NCI-H1436 treated with DMSO at 0.1 percent for 48 hours (cell line): ENCODE data around the gene TET3.

Experiments used
- DNase-seq: peaks from one replicate; lab custom pipeline; 2025; lab: John Stamatoyannopoulos, UW

Gene TET3

DNA sequence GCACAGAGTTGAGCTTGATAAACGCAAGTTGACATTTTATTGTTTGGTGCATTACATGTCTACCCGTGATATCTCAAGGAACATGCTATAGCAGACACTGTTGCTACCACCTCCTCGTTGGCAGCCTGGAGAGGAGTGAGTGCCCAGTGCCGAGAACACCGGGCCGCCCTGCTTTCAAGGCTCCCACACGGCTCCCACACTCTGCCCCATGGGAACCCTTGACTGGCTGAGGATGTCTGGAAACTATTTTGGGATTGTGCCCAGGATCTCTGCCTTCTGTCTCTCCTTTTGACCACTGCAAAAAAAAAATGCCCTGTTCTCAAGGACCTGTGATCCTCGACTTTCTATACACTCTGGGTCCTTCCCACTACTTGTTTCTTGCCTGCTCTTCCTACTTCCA, 21.1 kb downstream of the TET3 start:
- DNase-seq = no peak

DNA sequence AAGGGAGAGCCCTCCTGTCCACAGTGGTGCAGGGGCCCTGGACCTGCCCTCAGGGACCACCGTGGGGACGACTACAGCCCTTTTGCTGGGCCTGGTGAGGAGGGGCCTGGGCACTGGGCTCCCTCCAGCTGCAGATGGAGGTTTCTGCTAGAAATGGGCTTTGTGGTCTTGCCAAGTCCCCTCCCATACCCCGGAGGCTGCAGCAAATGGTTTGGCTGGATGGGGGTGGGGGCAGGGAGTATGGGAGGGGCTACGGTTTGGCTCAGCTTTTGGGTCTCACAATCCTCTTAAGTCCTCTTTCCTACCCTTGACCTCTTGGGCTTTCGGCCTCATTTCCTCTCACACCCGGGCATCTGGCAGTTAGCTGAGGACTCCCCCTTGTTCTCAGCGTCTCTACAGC, 21.7 kb downstream of the TET3 start:
- DNase-seq = no peak

DNA sequence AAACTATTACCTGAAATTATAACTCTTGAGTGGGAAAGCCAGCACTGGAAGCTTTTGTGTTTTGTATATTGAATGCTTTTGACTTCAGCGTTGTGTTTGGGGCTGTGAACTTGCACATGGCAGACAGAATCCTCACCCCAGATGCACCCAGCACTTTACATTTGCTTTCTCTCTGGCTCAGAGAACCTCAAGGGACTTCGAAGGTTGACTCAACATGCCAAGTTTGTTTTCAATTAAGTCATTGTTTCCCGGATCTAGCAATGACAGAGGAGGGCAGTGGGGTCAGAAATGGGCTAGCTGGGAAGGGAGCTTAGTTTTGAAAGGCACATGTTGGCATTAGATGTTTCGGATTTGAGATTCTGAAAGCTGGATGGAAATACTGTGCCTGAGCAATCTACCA, 22.4 kb downstream of the TET3 start:
- DNase-seq = no peak

DNA sequence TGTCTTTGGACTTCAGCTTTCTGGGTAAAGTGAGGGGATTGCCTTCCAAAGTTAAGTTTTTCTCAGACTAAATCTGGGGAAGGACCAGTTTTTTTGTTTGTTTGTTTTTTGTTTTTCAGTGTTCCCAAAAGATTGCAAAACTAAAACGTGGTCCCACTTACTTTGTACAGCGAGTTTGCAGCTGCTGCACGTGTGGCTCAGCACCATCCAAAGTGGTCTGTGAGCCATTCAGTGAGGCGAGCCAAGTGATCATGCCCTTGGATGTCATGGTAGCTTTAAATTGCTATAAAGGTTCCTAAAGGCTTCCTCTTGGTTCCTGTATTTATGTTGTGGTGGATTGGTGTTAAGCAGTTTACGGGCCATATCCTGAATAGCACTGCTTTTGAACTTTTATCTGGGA, 23.0 kb downstream of the TET3 start:
- no peak for DNase-seq

DNA sequence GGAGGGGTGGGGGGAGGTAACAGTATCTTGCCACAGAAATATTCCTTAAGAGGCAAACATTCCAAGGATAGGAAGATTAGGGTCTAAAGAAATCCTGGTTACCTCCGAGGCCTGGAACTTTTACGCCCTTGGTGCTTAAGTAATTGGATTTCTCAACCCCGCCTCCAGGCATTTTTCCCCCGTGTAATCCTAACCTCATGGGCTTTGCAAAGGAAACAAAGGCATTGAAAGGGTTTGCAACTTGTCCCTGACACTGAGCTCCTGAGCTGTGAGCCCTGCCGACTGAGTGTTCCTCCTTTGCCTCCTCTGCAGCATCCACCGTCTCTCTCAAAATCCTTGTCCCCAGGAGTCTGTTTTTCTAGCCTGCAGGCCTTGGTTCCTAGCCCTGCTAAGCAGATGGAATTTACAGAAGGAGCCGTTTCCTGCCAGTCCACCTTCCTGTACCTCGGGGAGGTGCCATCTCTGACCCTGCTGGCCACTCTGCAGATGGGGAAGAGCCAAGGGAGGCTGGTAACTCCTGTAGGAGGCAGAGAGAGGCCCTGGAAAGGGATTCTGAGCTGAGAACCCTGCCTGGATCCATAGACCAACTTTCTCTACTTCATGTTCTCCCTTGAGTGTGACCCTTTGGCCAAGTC, 24.2 kb downstream of the TET3 start:
- DNase-seq = no peak

DNA sequence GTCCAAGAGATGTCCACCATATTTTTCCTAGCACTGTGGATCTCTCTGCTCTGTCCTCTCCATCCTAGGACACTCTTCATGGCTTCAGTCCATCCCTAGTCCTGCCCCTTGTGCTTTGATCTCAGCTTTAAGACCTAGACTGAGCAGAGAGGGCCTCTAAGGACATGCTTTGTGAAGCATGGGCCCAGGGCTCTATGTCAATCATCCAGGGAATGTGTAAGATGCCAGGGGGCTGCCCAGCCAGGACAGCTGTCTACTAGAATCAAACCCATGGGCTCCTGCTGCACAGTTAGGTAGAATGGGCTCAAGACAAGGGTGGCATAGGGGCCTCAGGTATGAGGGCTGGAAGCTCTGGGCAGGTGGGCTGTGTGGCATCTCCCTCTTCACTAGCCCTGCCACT, 24.9 kb downstream of the TET3 start:
- DNase-seq = no peak

DNA sequence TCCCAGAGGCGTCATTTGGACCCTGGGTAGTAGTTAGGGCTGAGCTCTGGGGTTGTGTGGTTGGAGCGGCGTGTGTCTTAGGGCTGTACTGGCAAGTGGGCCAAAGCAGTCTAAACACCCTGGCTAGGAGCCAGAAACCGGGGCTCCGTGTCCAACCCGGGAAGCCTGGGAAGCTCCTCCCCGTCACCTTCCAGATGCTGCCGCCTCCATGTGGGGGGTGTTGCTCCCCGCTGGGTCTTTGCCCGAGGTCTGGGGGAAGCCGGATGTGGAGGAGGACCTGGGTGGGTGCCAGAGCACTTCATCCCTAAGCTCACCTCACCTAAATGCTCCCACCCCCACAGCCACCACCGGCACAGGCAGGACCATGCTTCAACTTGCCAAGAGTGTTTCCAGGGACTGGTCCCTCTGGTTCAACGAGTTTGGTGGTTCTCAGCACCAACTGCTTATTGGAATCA, 25.4 kb downstream of the TET3 start:
- no peak for DNase-seq

DNA sequence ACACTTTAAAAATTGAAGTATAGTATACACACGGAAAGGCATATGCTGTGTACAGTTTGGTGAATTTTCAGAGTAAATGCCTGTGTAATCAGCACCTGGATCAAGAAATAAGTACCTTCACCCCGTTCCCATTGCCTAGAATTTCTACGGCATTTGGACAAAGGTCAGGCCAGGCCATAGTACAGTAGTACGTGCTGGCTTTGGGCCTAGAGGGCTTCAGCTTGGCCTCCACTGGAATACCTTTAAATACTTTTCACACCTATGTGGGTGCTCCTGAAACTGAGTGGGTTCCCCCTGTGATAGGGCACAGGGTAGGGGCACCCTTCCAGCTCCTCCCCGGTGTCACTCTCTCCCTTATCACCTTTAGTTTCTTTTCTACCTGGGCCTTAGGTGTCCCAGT, 26.5 kb downstream of the TET3 start:
- no peak for DNase-seq

DNA sequence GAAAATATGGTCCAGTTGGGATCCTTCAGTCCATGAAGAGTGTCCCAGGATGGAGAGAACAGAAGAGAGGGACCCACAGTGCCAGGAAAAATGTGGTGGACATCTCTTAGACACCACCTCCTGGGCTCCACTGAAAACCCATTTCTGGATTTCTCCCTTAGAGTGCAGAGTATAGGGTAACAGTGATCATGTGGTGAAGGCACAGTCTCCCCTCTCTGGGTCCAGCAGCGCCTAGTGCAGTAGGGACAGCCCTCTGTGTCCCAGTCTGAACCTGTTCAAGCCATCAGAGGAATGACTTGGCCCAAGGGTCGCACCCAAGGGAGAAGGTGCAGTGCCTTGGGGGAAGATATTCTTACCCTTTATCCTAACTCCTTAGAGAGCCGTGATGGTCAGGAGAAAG, 30.1 kb downstream of the TET3 start:
- DNase-seq = no peak

DNA sequence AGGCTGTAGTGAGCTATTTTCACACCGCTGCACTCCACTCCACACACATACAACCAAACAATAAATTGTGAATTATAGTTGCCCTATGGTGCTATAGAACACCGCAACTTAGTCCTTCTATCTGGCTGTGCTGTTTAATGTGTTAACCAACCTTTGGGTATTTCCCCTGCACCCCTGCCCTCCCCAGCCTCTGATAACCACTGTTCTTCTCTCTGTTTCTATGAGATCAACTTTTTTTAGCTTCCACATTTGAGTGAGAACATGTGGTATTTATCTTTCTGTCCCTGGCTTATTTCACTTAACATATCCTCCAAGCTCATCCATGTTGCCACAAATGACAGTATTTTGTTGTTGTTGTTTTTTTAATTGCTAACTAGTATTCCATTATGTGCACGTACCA, 32.5 kb downstream of the TET3 start:
- no peak for DNase-seq

DNA sequence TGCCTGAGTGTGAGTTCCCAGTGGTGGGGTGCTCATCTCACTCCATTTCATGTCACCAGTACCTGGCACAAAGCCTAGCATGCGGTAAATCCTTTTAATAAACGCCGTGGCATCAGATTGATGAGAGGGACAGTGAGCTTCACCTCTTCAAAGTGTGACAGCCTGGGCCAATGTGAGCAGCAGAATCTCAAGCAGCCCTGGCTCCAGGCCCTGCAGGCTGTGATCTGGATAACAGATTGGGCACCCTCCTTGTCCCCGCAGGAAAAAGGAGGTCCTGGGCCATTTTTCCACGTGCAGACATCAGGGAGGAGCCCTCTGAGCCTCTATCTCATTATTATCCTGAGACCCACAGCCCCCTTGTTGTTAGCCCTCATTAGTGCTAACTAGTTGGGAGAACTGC, 34.8 kb downstream of the TET3 start:
- DNase-seq = no peak

DNA sequence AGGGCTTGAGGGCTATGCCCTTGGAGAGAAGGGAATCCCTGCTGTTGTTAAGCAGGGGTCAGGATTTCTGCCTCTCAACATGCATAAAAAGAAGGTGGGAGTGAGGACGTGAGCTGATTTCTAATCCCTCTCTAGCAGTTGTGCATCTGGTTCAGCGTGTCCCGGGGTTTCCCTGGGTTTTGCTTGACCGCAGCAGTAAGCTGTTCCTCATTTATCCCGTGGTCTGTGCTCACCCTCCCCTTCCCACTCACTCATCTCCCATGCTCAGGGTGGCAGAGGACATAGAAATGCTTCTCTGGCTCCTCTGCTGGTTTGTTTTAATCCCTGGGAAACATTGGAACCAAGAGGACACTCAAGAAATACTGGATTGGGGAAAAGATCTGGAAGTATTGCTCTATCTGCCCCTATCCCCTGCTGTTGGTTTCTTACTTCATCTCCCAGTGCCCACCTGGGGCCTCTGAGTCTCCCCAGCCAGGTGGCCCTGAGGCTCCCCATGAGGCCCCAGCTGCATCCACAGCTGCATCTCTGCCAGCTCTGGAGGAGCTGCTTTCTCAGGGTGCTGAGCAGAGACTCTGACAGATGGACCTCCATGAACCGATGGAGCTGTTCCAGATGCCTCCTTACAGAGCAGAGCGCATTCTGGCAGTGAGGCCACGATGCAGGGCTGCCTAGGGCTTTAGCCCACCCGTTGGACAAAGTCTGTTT, 36.1 kb downstream of the TET3 start:
- no peak for DNase-seq

DNA sequence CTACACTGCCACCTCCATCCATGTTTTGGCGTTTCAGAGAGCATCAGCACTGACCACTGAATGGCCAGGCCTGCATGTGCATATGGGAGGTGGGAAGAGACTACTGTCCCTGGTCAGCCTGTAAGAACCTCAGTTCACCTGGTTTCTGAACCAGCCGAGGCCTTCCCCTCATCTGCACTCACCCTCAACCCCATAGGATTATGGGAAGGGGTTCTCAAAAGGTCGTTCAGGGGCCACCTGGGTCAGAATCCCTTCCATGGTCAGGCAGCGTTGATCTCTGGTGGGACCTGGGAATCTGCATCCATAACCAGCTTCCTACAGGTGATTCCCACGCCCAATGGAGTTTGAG, 36.7 kb downstream of the TET3 start:
- DNase-seq = no peak

DNA sequence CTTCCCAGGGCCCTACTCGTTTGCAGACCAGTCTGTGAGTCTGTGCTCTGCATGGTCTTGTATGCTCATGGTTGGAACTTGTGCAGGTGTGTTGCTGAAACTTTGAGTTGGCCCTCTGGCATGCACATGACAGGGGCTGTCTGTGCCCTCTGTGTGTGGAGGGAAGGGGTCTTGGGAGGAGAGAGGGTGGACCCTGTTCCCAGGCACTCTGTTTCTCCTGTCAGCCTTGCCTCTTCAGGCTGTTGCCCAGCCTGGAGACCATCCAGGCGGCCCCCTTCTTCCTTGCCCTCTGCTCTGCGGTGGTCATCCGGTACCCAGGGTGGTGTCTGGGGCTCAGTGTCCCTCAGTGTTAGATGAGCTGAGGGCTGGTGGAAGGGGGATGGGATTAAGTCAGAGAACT, 39.5 kb downstream of the TET3 start:
- no peak for DNase-seq

DNA sequence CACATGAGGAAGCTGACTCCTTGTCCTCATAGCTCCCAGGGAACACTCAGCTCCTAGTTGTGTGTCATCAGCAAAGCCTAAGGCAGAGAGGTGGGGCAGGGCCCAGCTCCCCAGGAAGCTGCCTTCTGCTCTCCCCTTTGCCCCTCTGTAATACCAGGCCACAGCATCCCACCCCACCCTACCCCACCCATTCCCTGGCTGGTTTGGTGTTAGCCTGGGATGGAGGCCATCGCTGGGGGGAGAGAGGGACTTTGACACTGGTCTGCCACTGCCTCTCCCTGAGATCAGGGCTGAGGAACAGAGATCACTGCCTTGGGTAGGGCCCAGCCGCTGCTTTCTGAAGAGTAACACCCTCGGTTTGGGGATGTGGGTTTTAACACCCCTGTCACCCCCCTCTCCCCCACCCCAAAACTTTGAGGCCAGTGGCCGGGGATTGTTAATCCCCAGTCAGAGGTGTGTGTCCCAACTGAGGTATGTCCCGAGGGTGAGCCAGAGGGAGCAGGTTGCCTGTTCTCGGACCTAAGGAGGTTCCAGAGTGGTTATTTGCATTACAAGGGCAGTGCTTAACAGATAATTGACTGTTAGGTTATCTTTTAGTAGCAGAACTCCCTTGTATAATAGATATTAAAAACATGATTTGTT, 41.4 kb downstream of the TET3 start:
- no peak for DNase-seq

DNA sequence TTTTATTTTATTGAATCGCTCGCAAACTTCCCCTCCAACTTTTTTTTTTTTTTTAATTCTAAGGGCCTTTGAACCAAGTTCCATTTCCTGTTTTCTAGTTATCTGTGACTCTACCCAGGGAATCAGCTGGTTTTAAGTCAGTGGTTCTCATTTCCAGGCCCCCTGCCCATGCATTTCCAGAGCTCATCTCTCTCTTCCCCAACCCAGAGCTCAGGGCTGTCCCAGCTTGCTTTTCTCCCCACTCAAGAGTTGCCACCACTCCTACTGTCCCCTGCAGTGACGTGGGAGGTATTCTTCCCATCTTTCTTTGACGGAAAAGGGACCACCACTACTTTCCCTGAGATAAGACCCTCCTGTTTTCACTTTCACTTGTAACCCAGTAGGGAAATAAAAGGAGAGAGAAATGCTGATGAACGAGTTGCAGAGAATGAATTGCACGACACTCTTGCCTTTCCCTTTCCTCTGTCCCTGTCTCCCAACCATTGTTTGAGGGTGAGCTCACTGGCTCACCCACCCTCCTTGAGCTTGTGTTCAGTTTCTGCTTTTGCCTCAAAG, 42.1 kb downstream of the TET3 start:
- DNase-seq = no peak

DNA sequence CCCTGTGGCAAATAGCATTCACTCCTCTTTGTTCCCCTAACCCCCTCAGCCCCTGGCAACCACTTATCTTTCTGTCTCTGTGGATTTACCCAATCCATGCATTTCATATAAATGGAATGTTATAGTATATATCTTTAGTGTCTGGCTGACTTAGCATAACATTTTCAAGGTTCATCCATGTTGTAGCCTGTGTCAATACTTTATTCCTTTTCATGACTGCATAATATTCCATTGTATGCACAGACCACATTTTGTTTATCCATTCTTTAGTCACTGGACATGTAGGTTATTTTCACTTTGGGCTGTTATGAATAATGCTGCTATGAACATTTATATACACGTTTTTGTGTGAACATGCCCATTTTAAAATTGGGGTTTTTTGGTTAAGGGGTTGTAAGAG, 42.8 kb downstream of the TET3 start:
- DNase-seq = no peak

DNA sequence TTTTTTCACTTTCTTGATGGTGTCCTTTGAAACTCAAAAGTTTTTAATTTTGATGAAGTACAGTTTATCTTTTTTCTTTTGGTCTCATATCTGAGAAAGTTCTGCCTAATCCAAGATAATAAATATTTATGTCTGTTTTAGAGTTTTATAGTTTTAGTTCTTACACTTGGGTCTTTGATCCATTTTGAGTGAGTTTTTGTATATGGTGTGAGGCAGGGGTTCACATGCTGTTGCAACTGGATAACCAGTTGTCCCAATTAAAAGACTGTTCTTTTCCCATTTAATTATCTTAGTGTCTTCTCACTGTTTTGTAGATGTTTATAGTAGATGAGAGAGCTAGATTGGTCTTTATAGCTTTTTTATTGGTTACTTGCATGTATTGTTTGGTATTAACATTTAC, 43.6 kb downstream of the TET3 start:
- no peak for DNase-seq

DNA sequence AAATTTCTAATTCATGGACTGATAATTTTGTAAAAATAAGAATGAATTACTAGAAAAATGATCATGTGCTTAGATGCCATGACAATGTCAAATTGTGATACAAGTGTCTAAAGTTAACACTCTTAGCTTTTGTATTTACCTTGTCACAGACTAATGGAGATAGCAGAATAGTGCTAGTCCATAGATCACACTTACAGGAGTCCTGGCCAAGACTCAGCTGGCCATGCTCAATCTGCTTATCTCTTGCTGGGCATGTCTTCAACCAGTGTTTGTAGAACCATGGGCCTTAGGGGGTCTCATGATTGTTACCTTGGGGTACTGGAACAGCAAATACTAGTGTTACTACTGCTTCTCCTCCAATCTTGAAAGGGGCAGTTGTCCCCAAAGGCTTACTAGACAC, 44.0 kb downstream of the TET3 start:
- DNase-seq = no peak

DNA sequence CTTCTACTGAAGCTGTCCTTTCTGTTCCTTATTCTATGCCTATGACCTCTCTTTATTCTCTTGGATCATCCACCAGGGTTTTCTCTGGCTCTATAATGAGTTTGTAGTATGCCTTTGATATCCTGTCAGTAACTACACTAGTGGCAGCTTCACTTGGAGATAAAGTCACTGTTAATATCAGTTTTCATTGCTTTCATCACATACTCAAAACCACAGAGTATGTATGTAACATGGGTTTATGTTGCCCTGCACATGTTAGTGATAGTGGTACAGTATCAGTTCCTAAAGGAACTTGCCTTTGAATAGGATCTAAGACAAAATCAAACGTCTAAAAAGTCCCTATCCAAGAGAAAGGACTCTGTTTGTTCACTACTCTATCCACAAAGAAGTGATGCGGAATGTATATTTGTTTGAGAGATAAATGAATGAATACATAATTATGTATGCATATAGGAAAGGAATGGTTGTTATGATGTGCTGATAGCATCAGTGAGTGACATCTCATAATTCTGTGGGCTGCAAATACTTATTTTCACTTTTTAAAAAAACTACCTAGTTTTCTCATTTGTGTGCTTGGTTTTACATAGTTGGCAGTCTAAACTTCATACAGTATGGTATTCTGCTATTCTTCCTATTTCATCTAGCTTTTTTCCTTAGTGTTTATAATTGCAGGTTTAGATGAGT, 45.1 kb downstream of the TET3 start:
- DNase-seq = no peak

DNA sequence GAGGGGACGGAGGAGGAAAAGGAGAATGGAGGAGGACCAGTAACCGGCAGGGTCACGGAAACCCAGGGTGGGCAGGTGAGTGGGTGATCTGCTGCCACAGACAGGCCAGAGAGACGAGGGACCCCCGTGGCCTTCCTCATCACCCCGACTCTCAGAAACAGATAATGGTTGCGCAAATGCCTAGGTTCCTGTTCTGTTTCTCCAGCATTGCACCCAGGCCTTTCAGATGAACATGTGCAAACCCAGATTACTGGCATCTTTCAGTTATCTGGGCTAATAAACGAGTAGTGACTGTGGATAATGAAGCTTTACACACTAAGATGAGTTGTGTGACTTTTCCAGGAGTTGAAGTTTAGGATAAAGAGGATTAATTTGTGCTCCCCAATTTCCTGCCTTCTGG, 46.5 kb downstream of the TET3 start:
- DNase-seq = no peak

DNA sequence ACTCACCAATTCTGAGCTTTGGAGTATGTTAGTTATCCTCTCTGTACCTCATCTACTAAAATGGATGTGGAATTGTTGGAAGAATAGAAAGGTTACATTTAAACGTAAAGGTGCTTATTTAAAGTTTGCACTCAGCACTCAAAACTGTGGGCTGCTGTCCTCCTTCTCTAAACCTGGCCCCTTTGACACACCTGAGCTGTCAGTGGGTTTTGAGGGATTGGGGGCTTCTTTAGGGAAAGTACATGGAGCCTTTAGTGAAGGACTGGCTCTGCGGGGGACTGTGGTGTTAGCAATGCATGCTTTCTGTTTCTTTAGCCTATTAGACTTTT, 47.2 kb downstream of the TET3 start:
- DNase-seq = no peak

DNA sequence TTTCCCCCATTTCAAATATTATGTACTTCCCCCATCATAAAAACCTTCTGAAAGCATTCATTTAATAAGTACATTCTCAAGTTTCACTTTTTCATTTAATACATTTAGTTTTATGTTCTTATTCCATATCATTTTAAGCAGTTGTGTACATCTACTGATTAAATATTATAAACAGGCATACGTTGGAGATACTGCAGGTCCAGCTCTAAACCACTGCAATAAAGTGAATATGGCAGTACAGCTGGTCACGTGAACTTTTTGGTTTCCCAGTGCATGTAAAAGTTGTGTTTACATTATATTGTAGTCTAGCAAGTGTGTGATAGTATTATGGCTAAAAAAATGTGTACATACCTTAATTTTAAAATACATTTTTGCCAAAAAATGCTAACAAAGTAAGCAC, 48.7 kb downstream of the TET3 start:
- no peak for DNase-seq
